ENCODE data around the gene LAMA3.

LAMA3 gene

GRCh38 chr18:23853448-23854195 lies 164.4 kb downstream of the LAMA3 start:
- no peak for DNase-seq (ENCODE audit: low spot score)

GRCh38 chr18:23855721-23856120 lies 166.5 kb downstream of the LAMA3 start:
- DNase-seq (ENCODE audit: low spot score): no peak

- DNase-seq (ENCODE audit: low spot score): no peak
Observed at GRCh38 chr18:23856466-23857163, 167.4 kb downstream of the LAMA3 start.

GRCh38 chr18:23857164-23857552 lies 167.9 kb downstream of the LAMA3 start:
- no peak for DNase-seq (ENCODE audit: low spot score)

- DNase-seq (ENCODE audit: low spot score): peak; percentile 43
Observed at GRCh38 chr18:23857756-23858155, 168.5 kb downstream of the LAMA3 start.

GRCh38 chr18:23859466-23860336 lies 170.4 kb downstream of the LAMA3 start:
- DNase-seq (ENCODE audit: low spot score): peak; percentile 29

GRCh38 chr18:23861326-23861725 lies 172.1 kb downstream of the LAMA3 start:
- no peak for DNase-seq (ENCODE audit: low spot score)

- no peak for DNase-seq (ENCODE audit: low spot score)
Observed at GRCh38 chr18:23861805-23862470, 172.7 kb downstream of the LAMA3 start.

- DNase-seq (ENCODE audit: low spot score): no peak
Observed at GRCh38 chr18:23864624-23865023, 175.4 kb downstream of the LAMA3 start.

- DNase-seq (ENCODE audit: low spot score): no peak
Observed at GRCh38 chr18:23867006-23867405, 177.8 kb downstream of the LAMA3 start.

GRCh38 chr18:23868136-23868785 lies 179.0 kb downstream of the LAMA3 start:
- DNase-seq (ENCODE audit: low spot score): no peak

GRCh38 chr18:23870676-23871380 lies 181.6 kb downstream of the LAMA3 start:
- DNase-seq (ENCODE audit: low spot score): no peak

GRCh38 chr18:23871410-23871809 lies 182.2 kb downstream of the LAMA3 start:
- DNase-seq (ENCODE audit: low spot score): peak; percentile 24

GRCh38 chr18:23872701-23873550 lies 183.7 kb downstream of the LAMA3 start:
- no peak for DNase-seq (ENCODE audit: low spot score)

GRCh38 chr18:23875966-23876895 lies 187.0 kb downstream of the LAMA3 start:
- no peak for DNase-seq (ENCODE audit: low spot score)

- DNase-seq (ENCODE audit: low spot score): no peak
Observed at GRCh38 chr18:23876921-23877320, 187.7 kb downstream of the LAMA3 start.

GRCh38 chr18:23877371-23877770 lies 188.1 kb downstream of the LAMA3 start:
- DNase-seq (ENCODE audit: low spot score): no peak

GRCh38 chr18:23878336-23878900 lies 189.2 kb downstream of the LAMA3 start:
- DNase-seq (ENCODE audit: low spot score): no peak
